Measurements from ENCODE around the gene PRR20A.

GRCh38 chr13:57136093-57136492 lies 4.6 kb upstream of the PRR20A start:
- TF ChIP-seq POLR2A (IDR thresholded peaks at IDR 0.05; ENCODE audit: low read depth, low read length): no peak
- TF ChIP-seq TAF1 (IDR thresholded peaks at IDR 0.05; ENCODE audit: low read depth, low read length): no peak
- TF ChIP-seq SPI1 (IDR thresholded peaks at IDR 0.05; ENCODE audit: low read depth, low read length): no peak

Measured in GM12891 (cell line).